ENCODE data around the gene KRT77.

DNA sequence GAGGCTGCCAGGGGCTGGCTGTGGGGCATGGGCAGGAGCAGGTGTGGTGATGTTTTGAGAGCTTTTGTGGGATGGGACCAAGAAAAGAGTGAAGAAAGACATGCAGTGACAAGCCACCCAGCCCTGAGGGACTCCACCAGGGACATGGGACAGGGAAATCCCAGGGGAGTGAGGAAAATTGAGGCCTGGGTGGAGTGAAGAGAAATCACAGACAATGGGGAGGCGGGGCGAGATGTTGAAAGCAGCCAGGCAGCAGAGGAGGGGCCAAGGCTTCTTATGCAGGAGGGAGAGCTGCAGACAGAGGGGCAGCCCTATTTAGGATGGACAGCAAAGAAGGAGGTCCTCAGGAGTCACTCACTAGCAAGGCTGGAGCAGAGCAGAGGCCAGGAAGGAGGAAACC lies 18.9 kb downstream of the KRT77 start:
- no peak for TF ChIP-seq POLR2AphosphoS5 (IDR thresholded peaks at IDR 0.05; ENCODE audit: low read depth, low read length)
- no peak for TF ChIP-seq TAF1 (IDR thresholded peaks at IDR 0.05; ENCODE audit: borderline replicate concordance, insufficient read depth, low read length)
- TF ChIP-seq SIN3A (IDR thresholded peaks at IDR 0.05; ENCODE audit: borderline replicate concordance, insufficient read depth, low read length) = no peak
- TF ChIP-seq, protein P1, sequence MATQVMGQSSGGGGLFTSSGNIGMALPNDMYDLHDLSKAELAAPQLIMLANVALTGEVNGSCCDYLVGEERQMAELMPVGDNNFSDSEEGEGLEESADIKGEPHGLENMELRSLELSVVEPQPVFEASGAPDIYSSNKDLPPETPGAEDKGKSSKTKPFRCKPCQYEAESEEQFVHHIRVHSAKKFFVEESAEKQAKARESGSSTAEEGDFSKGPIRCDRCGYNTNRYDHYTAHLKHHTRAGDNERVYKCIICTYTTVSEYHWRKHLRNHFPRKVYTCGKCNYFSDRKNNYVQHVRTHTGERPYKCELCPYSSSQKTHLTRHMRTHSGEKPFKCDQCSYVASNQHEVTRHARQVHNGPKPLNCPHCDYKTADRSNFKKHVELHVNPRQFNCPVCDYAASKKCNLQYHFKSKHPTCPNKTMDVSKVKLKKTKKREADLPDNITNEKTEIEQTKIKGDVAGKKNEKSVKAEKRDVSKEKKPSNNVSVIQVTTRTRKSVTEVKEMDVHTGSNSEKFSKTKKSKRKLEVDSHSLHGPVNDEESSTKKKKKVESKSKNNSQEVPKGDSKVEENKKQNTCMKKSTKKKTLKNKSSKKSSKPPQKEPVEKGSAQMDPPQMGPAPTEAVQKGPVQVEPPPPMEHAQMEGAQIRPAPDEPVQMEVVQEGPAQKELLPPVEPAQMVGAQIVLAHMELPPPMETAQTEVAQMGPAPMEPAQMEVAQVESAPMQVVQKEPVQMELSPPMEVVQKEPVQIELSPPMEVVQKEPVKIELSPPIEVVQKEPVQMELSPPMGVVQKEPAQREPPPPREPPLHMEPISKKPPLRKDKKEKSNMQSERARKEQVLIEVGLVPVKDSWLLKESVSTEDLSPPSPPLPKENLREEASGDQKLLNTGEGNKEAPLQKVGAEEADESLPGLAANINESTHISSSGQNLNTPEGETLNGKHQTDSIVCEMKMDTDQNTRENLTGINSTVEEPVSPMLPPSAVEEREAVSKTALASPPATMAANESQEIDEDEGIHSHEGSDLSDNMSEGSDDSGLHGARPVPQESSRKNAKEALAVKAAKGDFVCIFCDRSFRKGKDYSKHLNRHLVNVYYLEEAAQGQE (IDR thresholded peaks at IDR 0.05; ENCODE audit: insufficient read depth in 1 of 2, low read depth in 2 of 2, low read length in 2 of 2) = no peak
